Vagina (tissue), 2 donors: ENCODE results near the gene SLC12A8. TPM values are rescaled to one million over a fixed set of nuclear protein-coding genes. Genes with fewer than 3 reads are reported as not detected.

Source experiments
- DNase-seq, 2 donors: peaks; one replicate each; pipeline ENCODE4 v3.0.0-alpha.2; 2017; ENCODE audit errors: extremely low spot score in 2 of 2
- H3K27ac ChIP-seq: fragments of 200-600 bp; sonication (generic); one replicate; pipeline ENCODE4 v1.5.1; 2019
- H3K27me3 ChIP-seq: fragments of 200-600 bp; sonication (generic); one replicate; pipeline ENCODE4 v1.5.1; 2019
- H3K36me3 ChIP-seq, 2 donors: fragments of 200-600 bp; sonication (generic); one replicate each; pipeline ENCODE4 v1.5.1; 2017 to 2019
- H3K4me1 ChIP-seq: fragments of 200-600 bp; sonication (generic); one replicate; pipeline ENCODE4 v1.5.1; 2019
- H3K4me3 ChIP-seq, 2 donors: fragments of 200-600 bp; sonication (generic); 1 replicate in 1 of 2; 2 replicates in 1 of 2; pipeline ENCODE4 v1.5.1; 2016 to 2019
- H3K9me3 ChIP-seq: fragments of 200-600 bp; sonication (generic); one replicate; pipeline ENCODE4 v1.5.1; 2019
- CTCF ChIP-seq, 3 experiments: fragments of 450-650 bp in 2 of 3; fragments of 200-600 bp in 1 of 3; sonication (generic) in 1 of 3; IDR thresholded peaks; one replicate each; pipeline ENCODE4 v1.5.1; 2017 to 2019; ENCODE audit warnings: antibody characterized with exemption in 3 of 3, mild to moderate bottlenecking in 2 of 3, moderate library complexity in 2 of 3
- POLR2A ChIP-seq, 2 donors: fragments of 450-650 bp; IDR thresholded peaks; one replicate each; pipeline ENCODE4 v1.6.1; 2017; ENCODE audit warnings: antibody characterized with exemption in 2 of 2, mild to moderate bottlenecking in 2 of 2, moderate library complexity in 2 of 2
- POLR2AphosphoS5 ChIP-seq, 2 donors: sonication (generic); formaldehyde crosslinking; IDR thresholded peaks; one replicate each; pipeline ENCODE4 v1.9.0; 2017; ENCODE audit warnings: antibody characterized with exemption in 2 of 2, mild to moderate bottlenecking in 2 of 2, low read depth in 1 of 2; ENCODE audit not compliant: insufficient read depth in 1 of 2
- intact Hi-C: fragments of 100-400 bp; cut with DNase I; formaldehyde crosslinking; loops from one replicate; pipeline ENCODE4 v1.15.1; 2023
- total RNA-seq: library from RNA; depleted of rRNA; stranded (reverse); fragments of >200 nt; gene quantifications from one replicate; pipeline ENCODE4 v1.2.3, GENCODE V29; 2016

Gene SLC12A8
- total RNA-seq, 1 donor from 2014 or later: 6.1 TPM

- Histone ChIP-seq H3K4me1 (no peaks in the 10 kb centered on the region), H3K27me3 (no peaks in the 10 kb centered on the region), H3K4me3 (no peak overlapping the region), H3K9me3 (no peaks in the 10 kb centered on the region), H3K27ac (no peak overlapping the region), H3K36me3 (no peaks in the 10 kb centered on the region)
- intact Hi-C loops: no loop called here
- DNase-seq: no peak
- TF ChIP-seq CTCF (IDR thresholded peaks at IDR 0.05) (no peak), POLR2A (IDR thresholded peaks at IDR 0.05) (no peak), POLR2AphosphoS5 (IDR thresholded peaks at IDR 0.05; ENCODE audit: insufficient read depth in 1 of 2, low read depth in 1 of 2) (no peak)
Measured at GRCh38 chr3:125075738-125076137, 136.8 kb downstream of the SLC12A8 start.

- DNase-seq: no peak
- Histone ChIP-seq H3K27me3 (no peaks in the 10 kb centered on the region), H3K36me3 (no peaks in the 10 kb centered on the region), H3K4me3 (no peak overlapping the region), H3K27ac (no peak overlapping the region), H3K4me1 (no peaks in the 10 kb centered on the region), H3K9me3 (no peaks in the 10 kb centered on the region)
- TF ChIP-seq POLR2AphosphoS5 (IDR thresholded peaks at IDR 0.05; ENCODE audit: insufficient read depth in 1 of 2, low read depth in 1 of 2) (no peak), CTCF (IDR thresholded peaks at IDR 0.05) (no peak), POLR2A (IDR thresholded peaks at IDR 0.05) (no peak)
- intact Hi-C loops: no loop called here
Measured at GRCh38 chr3:125073390-125073905, 139.1 kb downstream of the SLC12A8 start.

GRCh38 chr3:125072749-125073389 is 139.7 kb downstream of the SLC12A8 start:
- intact Hi-C loops: no loop called here
- no peaks in the 10 kb centered on the region for H3K27me3 ChIP-seq
- no peak overlapping the region for H3K27ac ChIP-seq
- H3K36me3 ChIP-seq: no peaks in the 10 kb centered on the region
- DNase-seq: no peak
- TF ChIP-seq POLR2A (IDR thresholded peaks at IDR 0.05): no peak
- no peak for TF ChIP-seq POLR2AphosphoS5 (IDR thresholded peaks at IDR 0.05; ENCODE audit: insufficient read depth in 1 of 2, low read depth in 1 of 2)
- no peak for TF ChIP-seq CTCF (IDR thresholded peaks at IDR 0.05)
- no peaks in the 10 kb centered on the region for H3K9me3 ChIP-seq
- H3K4me3 ChIP-seq: no peak overlapping the region
- H3K4me1 ChIP-seq: no peaks in the 10 kb centered on the region

- Histone ChIP-seq H3K4me3 (no peak overlapping the region), H3K9me3 (no peaks in the 10 kb centered on the region), H3K36me3 (no peaks in the 10 kb centered on the region), H3K27me3 (no peaks in the 10 kb centered on the region), H3K4me1 (no peaks in the 10 kb centered on the region), H3K27ac (no peak overlapping the region)
- DNase-seq: no peak
- intact Hi-C loops: no loop called here
- TF ChIP-seq CTCF (IDR thresholded peaks at IDR 0.05) (no peak), POLR2AphosphoS5 (IDR thresholded peaks at IDR 0.05; ENCODE audit: insufficient read depth in 1 of 2, low read depth in 1 of 2) (no peak), POLR2A (IDR thresholded peaks at IDR 0.05) (no peak)
Measured at GRCh38 chr3:125072301-125072700, 140.2 kb downstream of the SLC12A8 start.

GRCh38 chr3:125069968-125070745 is 142.4 kb downstream of the SLC12A8 start:
- TF ChIP-seq POLR2AphosphoS5 (IDR thresholded peaks at IDR 0.05; ENCODE audit: insufficient read depth in 1 of 2, low read depth in 1 of 2): no peak
- TF ChIP-seq POLR2A (IDR thresholded peaks at IDR 0.05): no peak
- intact Hi-C loops: no loop called here

More at GRCh38 chr3:125069968-125070745, 142.4 kb downstream of the SLC12A8 start:
- Histone ChIP-seq H3K9me3 (no peaks in the 10 kb centered on the region), H3K27ac (no peak overlapping the region), H3K27me3 (no peaks in the 10 kb centered on the region), H3K36me3 (no peaks in the 10 kb centered on the region), H3K4me1 (no peaks in the 10 kb centered on the region), H3K4me3 (no peak overlapping the region)
- DNase-seq: no peak
